HEK293T (cell line): ENCODE results near the gene RHBDD1.

Experiments used
- ARNT ChIP-seq: fragments of 450-650 bp; IDR thresholded peaks from 2 replicates; pipeline ENCODE4 v1.6.1; 2017; ENCODE audit warnings: mild to moderate bottlenecking
- BHLHE40 ChIP-seq: fragments of 450-650 bp; IDR thresholded peaks from 2 replicates; pipeline ENCODE4 v1.6.1; 2016; ENCODE audit warnings: mild to moderate bottlenecking, moderate library complexity, borderline replicate concordance
- ELF4 ChIP-seq: fragments of 450-650 bp; IDR thresholded peaks from 2 replicates; pipeline ENCODE4 v1.6.1; 2017; ENCODE audit warnings: antibody characterized with exemption
- FOXA1 ChIP-seq: fragments of 450-650 bp; IDR thresholded peaks from 2 replicates; pipeline ENCODE4 v1.6.1; 2016; ENCODE audit warnings: mild to moderate bottlenecking
- FOXK2 ChIP-seq: fragments of 450-650 bp; IDR thresholded peaks from 2 replicates; pipeline ENCODE4 v1.6.1; 2016; ENCODE audit warnings: mild to moderate bottlenecking
- FOXM1 ChIP-seq: fragments of 450-650 bp; IDR thresholded peaks from 2 replicates; pipeline ENCODE4 v1.6.1; 2017; ENCODE audit warnings: mild to moderate bottlenecking, borderline replicate concordance
- HDGF ChIP-seq: fragments of 450-650 bp; IDR thresholded peaks from 2 replicates; pipeline ENCODE4 v1.6.1; 2017; ENCODE audit warnings: antibody characterized with exemption, borderline replicate concordance
- LEF1 ChIP-seq: fragments of 450-650 bp; IDR thresholded peaks from 2 replicates; pipeline ENCODE4 v1.6.1; 2017; ENCODE audit warnings: mild to moderate bottlenecking, borderline replicate concordance
- NFRKB ChIP-seq: fragments of 450-650 bp; IDR thresholded peaks from 2 replicates; pipeline ENCODE4 v1.6.1; 2016; ENCODE audit warnings: mild to moderate bottlenecking, moderate library complexity
- SP1 ChIP-seq: fragments of 450-650 bp; IDR thresholded peaks from 2 replicates; pipeline ENCODE4 v1.6.1; 2017
- SUZ12 ChIP-seq: fragments of 450-650 bp; IDR thresholded peaks from 2 replicates; pipeline ENCODE4 v1.6.1; 2016; ENCODE audit warnings: mild to moderate bottlenecking
- TARDBP ChIP-seq: fragments of 450-650 bp; IDR thresholded peaks from 2 replicates; pipeline ENCODE4 v1.6.1; 2016
- ZNF384 ChIP-seq: fragments of 450-650 bp; IDR thresholded peaks from 2 replicates; pipeline ENCODE4 v1.6.1; 2016
- TF ChIP-seq, protein P1 (sequence below): fragments of 450-650 bp; IDR thresholded peaks from 2 replicates; pipeline ENCODE4 v1.6.1; 2016

DNA sequence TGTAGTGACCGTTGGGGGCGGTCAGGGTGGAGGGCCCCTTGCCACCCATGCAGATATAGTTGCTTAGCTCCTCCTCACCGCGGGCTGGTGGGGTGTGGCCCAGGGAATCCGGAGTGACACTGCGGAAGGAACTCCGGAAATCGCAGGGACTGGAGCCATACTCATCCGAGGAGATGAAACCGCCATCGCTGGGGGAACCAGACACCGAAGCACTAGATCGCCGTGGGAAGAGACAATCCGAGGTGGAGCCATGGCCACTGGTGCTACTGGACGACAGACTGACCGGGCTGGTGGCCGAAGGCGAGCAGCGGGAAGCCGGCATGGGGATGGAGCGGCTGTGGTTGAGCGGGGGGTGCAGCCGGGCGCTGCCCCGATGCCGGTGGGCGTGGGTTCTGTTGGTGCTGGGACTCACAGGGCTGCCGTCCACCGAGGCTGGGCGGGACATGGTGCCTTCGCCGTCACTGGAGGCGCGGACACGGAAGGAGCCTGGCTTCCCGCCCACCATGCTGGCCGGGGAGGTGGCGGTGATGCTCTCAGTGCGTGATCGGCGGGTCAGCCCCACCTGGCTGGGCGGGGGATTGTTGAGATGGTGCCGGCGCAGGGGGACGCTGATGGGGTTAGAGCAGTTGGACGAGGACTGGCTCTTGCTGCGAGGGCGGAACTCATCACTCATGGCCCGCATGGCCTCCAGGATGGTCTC is 38.4 kb upstream of the RHBDD1 start:
- TF ChIP-seq ARNT, result no peak
- TF ChIP-seq HDGF, result no peak
- no peak for TF ChIP-seq SUZ12
- no peak for TF ChIP-seq BHLHE40
- no peak for TF ChIP-seq NFRKB
- no peak for TF ChIP-seq FOXA1
- TF ChIP-seq ZNF384, result no peak
- TF ChIP-seq FOXM1, result no peak
- TF ChIP-seq SP1, result no peak
- TF ChIP-seq, protein P1, sequence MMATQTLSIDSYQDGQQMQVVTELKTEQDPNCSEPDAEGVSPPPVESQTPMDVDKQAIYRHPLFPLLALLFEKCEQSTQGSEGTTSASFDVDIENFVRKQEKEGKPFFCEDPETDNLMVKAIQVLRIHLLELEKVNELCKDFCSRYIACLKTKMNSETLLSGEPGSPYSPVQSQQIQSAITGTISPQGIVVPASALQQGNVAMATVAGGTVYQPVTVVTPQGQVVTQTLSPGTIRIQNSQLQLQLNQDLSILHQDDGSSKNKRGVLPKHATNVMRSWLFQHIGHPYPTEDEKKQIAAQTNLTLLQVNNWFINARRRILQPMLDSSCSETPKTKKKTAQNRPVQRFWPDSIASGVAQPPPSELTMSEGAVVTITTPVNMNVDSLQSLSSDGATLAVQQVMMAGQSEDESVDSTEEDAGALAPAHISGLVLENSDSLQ, result no peak
- no peak for TF ChIP-seq ELF4
- no peak for TF ChIP-seq FOXK2
- TF ChIP-seq LEF1, result no peak
- no peak for TF ChIP-seq TARDBP
